NCI-H82 treated with DMSO at 0.1 percent for 48 hours (cell line): ENCODE results near the gene BZW1.
"Not testable (repeated sequence)": the region's sequence is repeated elsewhere in the genome, so short reads cannot be mapped to it uniquely, and the experiment has no call there.

Experiments used
- DNase-seq: peaks from one replicate; lab custom pipeline; 2025; ENCODE audit not compliant: unreplicated experiment; lab: John Stamatoyannopoulos, UW

The BZW1 gene

DNA sequence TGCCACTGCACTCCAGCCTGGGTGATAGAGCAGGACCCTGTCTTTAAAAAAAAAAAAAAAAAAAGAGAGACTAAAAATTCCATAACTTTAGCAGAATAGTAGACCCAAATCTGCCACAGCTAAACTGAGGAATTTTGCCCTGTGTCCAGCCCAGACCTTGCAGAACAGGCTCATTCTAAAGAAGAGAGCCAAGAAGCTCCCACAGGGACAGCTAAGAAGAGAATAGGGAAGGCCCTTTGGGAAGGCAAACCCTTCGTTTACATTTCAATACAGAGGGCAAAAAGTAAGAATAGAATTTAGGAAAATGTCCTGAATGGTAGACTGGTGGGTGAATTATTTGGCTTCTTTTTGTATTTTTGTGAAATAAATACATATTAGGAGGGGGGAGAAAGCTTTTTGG, 21.5 kb upstream of the BZW1 start:
- DNase-seq, result no peak

DNA sequence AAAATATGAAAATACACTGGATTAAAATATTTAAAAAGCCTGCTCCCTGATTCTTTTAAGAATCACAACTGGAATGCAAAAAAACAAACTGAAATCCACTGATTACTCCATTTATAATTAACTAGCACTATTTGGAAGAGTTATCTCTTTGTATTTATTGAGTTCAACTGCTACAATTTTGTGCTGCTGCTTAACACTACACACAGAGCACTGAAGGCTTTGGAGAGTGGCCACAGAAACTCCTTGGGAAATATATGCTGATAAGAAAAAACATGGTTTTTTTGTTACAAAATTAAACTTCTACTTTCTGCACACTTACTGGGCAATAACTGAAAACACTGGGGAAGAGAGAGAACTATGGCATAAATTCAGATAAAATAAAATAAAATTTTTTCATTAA, 19.8 kb upstream of the BZW1 start:
- no peak for DNase-seq

DNA sequence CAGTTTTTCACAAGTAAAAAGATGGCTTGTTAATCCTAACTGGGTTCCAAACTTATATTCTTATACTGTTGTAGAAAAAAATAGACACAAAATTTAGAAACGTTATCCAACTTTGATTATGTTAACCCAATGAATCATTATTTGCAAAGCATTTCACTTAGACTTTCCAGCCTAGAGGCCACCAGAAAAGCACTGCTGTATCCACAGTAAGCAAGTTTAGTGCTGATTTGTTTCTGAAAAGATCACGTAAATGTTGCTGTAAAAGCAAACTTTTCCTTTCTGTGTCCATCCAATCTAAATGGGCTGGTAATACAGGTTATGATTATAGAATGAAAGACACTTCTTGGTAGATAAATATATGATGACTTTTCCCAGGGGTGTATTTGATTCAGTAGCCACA, 17.6 kb upstream of the BZW1 start:
- no peak for DNase-seq

DNA sequence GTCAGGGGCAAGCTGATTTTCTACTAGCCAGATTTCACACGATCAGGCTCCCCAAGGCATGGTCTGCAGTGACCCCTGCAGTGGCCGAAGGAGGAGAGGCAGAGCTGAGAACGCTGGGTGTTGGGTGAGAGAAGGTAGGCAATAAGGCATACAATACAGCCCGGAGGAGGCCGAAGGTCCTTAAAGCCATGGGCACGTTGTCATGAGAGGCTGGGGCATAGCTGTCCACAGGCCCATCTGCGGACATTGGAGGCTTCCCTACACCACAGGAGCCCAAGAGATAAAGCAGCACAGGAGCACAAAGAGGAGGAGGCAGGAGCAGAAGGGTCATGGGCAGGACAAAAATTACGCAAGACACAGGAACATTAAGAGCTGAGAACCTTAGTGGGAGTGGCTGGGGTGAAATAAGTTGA, 16.7 kb upstream of the BZW1 start:
- no peak for DNase-seq

DNA sequence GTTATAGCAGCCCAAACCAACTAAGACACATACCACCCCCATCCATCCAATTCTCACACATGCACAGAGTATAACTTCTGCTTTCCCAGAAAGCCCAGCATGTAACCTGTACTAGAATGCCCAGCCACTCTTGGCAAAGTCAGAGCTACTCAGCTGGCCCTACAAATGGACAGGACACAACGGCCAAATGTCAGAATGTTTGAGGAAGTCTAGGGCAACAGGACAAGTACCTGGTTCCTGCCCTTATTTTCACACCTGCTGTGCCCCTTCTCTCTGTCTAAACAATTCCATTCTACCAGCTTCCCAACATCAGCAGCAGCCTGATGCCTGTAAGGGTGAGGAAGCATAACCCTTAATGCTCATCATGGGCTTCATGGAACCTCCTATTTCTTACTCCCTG, 15.1 kb upstream of the BZW1 start:
- DNase-seq, result no peak

DNA sequence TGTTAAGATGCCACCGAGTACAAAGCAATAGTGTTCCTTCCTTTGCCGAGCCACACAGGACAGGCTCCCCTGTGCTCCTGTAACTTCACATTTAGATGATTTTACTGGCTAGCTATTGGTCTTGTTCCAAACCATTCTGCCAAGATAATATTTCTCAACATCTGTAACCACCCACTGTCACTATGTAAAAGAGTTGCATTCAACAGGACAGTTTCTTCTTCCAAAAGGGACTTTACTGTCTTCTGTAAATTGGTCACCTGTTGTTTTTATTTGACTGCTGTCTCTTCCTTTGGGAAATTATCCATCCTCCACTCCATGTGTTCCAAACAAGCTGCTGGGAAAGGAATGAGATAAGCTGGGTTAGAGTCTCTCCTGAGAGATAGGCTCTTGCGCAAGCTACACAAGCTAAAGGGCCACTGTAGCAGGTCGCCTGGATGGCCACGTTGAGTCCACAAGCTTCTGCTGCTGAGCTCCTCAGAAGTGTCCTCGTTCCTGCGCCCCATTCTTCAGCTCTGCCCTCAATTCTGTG, 14.4 kb upstream of the BZW1 start:
- DNase-seq, result no peak

DNA sequence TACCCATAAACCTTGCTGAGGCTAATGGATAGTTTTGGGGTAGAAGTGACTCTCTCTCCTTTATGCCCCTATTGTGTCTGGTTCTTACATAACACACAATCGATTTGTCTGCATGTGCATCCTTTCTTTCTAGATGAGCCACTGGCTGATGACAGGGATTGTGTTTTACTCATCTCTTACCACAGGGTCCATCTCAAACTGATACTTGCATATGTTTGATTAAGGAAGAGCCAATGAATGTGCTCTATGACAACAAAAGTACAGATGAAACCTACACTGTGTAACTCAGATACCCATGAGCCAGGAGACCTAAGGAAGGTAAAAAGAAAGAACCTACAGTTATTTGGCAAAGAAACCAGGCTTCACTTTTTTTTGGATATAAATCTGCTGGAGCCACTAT, 13.2 kb upstream of the BZW1 start:
- no peak for DNase-seq

DNA sequence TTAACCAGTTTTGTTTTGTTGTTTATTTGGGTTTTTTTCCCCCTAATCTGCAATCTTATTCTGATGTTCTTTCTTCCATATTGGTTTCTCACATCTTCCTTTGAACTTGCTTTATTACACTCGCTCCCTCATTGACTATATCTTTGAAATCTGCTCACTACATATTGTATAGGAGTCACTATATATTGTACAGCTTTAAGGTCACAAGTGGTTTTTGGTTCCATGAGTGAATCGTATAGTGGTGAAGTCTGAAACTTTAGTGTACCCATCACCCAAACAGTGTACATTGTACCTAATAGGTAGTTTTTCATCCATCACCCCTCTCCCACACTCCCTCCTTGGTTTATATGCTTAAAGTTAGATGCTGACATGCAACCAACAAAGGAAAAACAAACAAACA, 11.3 kb upstream of the BZW1 start:
- no peak for DNase-seq

DNA sequence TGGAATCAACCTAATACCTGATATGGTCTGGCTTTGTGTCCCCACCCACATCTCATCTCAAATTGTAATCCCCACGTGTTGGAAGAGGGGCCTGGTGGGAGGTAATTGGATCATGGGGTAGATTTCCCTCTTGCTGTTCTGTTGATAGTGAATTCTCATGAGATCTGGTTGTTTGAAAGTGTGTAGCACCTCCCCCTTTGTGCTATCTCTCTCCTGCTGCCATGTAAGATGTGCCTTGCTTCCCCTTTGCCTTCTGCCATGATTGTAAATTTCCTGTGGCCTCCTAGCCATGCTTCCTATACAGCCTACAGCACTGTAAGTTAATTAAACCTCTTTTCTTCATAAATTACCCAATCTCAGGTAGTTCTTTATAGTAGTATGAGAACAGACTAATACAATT, 10.3 kb upstream of the BZW1 start:
- DNase-seq, result peak; percentile 21

DNA sequence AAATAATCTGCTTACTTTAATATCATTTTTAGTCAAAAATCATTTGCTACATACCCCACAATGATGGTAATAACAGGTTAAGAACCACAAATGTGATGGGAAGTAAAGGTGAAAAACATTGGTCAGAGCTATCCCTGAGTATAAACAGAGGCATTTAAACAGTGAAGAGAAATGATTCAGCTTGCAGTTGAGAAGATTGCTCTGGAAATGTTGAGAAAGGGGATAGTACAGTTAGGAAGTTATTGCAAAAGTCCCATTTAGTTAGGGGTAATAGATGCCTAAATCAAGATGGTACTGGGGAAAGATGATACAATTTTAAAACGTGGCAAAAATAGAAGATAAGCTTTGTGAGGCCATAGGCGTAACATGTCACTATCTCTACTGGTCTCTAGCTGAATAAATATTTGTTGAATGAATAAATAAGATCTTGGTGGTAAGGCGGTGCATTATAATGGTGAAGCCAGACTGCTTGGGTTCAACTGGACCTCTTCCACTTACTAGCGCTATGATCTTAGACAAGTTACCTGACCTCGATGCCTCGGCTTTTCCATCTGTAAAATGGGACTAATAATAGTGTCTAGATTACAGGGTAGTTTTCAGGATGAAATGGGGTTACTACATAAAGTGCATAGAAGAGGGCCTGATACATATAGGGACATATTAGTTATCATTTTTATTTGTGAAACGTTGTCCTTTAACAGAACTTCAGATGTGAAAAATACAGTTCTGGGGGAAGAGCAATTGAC, 2.0 kb upstream of the BZW1 start:
- no peak for DNase-seq

DNA sequence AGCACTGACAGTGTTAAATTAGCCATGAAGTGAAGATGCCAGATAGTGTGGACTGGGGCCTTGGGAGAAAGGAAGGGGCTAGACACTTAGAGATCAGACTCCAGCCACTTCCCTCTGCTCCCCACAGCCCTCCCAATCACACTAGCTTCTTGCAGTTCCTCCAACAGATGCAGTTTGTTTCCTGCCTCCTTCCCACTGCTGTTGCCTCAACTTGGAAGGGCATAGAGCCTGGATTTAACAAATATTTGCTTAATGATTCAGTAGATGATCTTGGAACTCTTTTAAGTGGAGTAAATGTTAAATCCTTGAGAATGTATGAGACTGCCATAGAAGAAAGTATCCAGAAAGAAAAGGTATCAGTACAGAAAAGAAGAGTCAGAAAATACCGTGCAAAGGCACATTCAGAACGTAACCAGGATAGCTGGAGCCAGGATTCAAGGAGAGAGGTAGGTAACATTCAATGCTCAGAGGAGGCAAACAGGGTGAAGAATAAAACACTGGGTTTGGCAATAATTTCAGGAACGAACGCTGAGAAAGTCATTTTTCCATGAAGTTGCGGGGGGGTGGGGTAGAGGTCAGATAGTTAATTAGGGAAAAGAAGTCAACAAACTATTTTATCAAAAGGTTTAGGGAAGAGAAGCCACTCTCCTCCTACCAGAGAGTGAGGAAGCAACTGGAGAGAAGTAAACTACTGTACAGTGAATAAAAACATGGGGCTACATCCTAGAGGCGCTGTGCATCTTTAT, 1.3 kb upstream of the BZW1 start:
- DNase-seq, result no peak

DNA sequence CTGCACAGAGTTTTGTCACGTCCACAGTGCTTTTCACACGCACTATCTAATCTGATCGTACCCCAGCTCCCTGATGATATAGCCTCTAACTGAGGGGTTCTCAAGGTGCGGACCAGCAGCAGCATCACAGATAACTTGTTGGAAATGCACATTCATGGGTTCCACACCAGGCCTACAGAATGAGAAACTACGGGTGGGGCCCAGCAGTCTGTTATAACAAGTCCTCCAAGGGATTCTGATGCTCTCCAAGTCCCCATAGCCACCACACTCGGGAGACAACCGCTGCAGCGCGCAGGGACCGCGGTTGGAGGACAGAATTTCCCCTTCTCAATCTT, 745 bp upstream of the BZW1 start:
- no peak for DNase-seq

DNA sequence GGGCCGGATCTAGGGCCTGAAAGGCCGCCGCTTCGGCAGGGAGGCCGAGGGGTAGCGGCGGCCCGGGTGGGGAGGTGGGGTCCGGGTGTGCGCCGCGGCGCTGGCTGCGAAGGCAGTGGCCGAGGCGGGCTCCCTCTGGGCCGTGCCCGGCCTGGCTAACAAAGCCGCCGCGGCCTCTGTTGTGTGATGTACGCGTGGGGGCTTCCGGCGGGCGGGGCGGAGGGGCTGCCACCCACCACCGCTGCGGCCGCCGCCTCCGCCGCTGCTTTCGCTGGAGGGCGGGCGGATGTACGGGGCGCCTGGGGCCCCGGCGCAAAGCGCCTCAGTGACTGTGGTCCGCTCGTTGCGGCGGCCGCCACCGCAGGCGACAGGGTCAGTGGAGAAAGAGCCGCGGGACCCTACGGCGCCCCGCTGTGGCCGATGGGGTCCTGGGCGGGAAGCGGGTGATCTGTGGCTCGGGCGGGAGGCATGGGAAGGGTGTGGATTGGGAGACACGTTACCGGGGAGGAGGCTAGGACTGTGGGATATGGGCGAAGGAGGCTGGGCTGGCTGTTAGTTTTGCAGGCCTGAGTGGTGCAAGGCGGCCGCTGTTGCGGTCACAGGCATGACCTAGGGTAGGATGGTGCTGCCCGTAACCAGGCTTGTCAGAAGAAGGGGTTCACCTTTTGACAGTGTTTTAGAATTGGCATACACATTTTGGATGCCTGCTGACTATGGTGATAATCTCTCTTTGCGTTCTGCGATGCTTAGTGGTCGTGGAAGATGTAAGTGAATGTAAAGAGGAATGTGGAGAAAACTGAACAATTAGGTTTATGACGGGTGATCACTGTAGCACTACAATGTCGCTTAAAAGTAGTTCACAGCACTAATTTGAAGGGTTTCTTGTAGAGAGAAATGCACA, 662 bp downstream of the BZW1 start:
- DNase-seq, result no peak

DNA sequence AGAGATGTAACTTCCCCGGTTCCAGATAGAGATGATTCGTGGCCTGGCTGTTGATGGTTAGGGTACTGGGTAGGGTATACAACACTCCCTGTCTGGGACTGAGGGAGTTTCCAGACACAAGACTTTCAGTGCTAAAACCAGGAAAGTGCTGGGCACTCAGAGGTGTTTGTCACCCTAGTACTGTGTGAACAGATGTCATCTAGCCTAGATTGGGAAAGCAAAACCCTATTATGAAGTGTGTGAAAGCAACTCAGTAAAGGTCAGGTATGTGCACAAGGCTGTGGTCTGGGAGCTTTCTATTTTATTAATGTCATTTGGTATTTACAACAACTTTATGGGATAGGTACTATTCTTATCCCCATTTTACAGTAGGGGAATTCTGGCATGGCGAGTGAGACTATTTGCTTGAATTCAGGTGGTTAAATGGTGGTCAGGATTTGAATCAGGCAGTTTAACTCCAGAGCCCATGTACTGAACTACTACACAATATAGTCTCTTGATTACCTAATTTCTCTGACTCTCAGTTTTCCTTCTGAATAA, 2.6 kb downstream of the BZW1 start:
- no peak for DNase-seq

DNA sequence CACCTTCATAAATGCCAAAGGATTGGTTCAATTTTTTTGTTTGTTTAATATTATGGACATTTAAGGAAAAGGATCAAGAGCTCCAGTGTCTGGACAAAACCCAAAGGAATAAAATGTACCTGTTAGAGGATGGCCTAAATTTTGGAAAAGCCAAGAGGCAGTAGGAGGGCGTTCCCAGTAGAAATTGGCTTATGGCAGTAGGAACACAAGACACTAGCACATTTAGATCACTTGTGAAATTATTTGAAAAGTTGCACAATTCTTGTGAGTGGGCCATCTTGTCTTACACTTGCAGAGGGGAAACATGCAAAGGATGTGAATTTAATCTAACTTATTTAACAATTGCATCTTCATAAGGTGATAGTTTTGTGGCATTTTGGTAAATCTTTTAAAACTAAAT, 3.2 kb downstream of the BZW1 start:
- no peak for DNase-seq

DNA sequence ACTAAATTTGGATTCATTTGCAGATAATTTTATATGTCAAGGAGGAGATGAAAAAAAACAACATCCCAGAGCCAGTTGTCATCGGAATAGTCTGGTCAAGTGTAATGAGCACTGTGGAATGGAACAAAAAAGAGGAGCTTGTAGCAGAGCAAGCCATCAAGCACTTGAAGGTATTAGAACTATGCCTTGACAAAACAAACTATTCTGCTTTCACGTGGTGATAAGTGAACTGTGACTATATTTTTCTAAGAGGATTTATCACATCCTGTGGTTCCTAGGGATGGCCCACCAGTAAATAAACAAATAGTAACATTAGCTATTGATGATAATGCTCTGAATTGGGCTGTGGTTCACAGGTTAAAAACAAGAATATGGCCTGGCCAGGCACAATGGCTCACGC, 7.0 kb downstream of the BZW1 start:
- not testable (repeated sequence) for DNase-seq

DNA sequence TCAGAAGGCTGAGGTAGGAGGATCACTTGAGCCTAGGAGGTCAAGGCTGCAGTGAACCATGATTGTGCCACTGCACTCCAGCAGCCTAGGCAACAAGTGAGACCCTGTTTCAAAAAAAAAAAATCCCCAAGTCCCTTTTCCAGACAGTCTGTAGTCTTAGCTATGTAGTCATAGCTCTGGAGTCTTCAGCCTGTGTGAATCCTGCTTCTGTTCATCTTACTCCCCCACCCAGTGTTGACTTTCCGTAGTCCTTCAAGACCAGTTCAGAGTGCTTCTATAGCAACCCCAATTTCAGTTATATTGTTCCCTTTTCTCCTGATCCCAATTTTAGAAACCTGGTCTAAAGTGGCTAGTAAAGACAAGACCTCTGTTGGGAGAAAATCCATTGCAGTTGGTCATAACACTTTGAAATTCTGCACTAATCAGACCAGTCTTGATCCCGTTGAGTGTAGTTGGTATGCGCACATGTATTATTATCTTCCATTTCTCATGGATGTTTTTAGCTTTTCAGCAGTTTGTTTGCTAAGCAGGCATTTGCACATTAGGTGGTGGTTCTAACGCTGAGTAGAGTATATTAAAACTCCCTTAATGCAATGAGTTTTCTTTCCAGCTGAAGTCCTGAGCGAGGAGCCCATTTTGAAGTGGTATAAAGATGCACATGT, 9.0 kb downstream of the BZW1 start:
- no peak for DNase-seq

DNA sequence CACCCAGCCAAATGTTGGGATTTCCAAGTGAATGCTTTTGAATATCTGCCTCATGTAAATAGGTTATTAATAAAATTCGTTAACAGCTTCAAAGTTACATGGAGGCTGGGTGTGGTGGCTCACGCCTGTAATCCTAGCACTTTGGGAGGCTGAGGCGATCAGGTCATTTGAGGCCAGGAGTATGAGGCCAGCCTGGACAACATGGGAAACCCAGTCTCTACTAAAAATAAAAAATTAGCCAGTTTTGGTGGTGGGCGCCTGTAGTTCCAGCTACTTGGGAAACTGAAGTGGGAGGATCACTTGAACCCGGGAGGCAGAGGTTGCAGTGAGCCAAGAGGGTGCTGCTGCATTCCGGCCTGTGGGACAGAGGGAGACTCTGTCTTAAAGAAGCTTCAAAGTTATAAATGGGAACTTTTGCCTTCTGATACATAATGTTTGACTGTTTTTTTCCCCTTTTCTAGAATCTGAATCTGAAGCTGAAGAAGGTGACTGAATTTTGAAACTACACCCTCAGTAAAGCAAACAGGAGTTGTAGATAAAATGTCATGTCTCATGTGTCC, 10.1 kb downstream of the BZW1 start:
- DNase-seq, result no peak

DNA sequence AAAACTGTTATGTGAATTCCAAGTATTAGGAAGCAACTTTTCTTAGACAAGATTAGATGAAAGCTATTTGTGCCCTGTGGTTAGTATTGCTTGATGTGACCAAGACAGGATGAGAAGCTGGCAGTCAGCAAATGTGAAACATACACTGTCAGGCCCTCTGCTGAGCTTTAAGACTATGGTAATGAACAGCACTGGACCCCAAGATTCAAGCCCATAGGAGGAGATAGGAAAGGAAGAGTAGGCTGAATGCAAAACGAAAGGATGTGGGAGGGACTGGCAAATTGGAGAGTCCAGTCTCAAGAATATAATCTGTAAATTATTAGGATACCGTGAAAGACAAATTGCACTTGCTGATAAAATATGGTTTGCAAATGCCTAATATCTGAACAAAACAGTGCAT, 16.4 kb downstream of the BZW1 start:
- DNase-seq, result no peak

DNA sequence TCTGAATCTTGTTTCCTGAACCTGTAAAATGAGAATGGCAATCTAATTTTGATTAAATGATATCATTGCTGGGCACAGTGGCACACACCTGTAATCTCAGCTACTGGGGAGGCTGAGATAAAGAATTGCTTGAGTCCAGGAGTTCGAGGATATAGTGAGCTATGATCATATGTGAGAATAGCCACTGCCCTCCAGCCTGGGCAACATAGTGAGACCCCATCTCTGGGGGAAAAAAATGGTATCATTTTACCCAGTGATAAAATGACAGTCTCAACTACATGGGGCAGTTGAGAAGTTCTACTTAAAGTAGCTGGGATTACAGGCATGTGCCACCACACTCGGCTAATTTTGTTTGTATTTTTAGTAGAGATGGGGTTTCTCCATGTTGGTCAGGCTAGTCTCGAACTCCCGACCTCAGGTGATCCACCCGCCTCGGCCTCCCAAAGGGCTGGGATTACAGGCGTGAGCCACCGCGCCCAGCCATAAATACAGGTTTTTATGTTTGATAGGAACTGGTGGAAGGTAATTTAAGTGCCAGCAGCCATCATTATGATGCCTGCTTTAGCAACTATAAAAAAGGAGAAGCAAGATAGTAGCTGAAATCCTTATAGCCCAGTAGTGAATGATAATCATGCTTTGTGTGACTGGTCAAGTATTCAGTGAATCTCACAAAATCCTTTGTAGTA, 17.0 kb downstream of the BZW1 start:
- DNase-seq, result no peak
